ENCODE results near the gene PPP1R3C.

Gene PPP1R3C

DNA sequence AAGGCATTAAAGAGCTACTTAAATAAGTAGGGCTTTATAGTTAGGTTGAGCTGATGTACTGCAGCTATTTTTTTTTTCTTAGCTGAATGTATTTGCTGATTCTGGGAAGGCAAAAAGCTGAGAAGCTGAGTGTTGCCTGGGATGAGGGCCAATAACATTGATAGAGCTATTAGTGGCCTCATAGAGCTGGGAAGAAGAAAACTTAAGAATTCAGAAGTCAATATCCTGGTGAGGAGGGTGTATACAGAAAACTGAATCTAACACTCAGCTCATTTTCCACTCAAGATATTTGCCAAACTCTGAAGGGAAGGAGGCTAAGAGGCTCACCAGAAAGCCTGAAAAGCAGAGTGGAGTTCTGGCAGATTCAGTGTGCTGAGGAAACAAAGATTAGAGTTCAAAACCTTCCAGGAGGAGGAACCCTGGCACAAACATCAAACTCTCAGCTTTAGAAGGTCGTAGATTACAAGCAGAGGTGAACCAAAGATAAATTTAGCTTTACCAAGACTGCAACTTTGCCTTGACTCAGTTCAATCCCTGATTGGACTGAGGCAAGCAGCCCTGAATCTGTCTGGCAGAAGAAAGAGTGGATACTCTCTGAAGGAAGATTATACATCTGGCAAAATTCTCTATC is 11.3 kb downstream of the PPP1R3C start:
- TF ChIP-seq GATA1 (IDR thresholded peaks at IDR 0.05; ENCODE audit: low read depth, low read length) (no peak), POLR2A (IDR thresholded peaks at IDR 0.05; ENCODE audit: low read length) (no peak)
- no peak for DNase-seq

DNA sequence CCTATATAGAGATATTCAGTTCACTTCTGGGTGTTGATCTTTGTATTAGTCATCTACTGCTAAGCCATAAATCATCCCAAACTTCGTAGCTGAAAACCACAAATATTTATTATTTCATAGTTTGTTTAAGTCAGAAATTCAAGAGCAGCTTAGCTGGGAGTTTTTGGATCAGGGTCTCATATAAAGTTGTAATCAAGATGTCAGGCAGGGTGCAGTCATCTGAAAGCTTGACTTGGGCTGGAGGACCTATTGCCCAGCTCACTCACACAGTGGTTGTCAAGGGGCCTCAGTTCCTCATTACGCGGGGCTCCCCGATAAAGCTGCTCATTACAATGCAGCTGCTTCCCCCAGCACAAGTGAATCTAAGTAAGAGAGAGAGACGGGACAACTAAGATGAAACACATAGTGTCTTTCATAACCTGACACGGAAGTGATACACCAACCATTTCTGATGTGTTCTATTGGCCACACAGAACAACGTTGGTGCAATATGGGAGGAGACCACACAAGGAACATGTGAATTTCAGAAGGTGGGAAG is 15.7 kb downstream of the PPP1R3C start:
- DNase-seq: no peak
- TF ChIP-seq POLR2A (IDR thresholded peaks at IDR 0.05; ENCODE audit: low read length) (no peak), GATA1 (IDR thresholded peaks at IDR 0.05; ENCODE audit: low read depth, low read length) (no peak)

DNA sequence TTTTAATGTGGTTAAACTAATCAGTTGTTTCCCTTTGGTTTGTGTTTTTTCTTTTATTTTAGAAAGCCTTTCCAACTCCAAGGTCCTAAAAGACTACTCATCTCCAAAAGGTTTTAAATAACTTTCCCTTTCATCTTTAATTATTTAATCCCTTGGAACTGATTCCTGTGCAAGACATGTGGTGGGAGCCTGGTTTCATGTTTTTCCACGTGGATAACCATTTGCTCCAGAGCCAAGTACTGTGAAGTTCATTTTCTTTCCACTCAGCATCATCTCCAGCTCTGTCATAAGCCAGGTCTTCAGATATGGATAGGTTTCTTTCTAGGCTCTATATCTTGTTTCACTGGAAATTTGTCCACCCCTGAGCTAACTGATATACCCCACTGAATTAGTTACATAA is 16.7 kb downstream of the PPP1R3C start:
- no peak for DNase-seq
- TF ChIP-seq GATA1 (IDR thresholded peaks at IDR 0.05; ENCODE audit: low read depth, low read length) (no peak), POLR2A (IDR thresholded peaks at IDR 0.05; ENCODE audit: low read length) (no peak)

DNA sequence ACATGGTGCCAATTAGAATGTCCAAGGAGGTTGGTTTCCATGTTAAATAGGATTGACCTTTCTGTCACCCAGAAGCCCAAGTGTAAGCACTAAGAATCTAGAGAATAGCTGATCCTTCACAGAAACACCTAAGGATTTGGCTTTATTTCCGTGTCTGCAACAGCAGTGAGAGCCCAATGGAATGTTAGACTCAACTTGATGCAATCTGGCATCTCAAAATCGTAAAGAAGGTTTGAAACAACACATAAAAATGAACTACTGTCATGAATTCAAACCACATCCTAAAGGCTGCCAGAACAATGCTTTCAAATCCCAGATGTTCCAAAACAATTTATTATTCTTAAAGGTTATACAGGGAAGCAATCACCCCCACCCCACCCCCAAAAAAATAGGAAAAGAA is 18.6 kb downstream of the PPP1R3C start:
- TF ChIP-seq GATA1 (IDR thresholded peaks at IDR 0.05; ENCODE audit: low read depth, low read length): no peak
- no peak for TF ChIP-seq POLR2A (IDR thresholded peaks at IDR 0.05; ENCODE audit: low read length)
- DNase-seq: no peak

DNA sequence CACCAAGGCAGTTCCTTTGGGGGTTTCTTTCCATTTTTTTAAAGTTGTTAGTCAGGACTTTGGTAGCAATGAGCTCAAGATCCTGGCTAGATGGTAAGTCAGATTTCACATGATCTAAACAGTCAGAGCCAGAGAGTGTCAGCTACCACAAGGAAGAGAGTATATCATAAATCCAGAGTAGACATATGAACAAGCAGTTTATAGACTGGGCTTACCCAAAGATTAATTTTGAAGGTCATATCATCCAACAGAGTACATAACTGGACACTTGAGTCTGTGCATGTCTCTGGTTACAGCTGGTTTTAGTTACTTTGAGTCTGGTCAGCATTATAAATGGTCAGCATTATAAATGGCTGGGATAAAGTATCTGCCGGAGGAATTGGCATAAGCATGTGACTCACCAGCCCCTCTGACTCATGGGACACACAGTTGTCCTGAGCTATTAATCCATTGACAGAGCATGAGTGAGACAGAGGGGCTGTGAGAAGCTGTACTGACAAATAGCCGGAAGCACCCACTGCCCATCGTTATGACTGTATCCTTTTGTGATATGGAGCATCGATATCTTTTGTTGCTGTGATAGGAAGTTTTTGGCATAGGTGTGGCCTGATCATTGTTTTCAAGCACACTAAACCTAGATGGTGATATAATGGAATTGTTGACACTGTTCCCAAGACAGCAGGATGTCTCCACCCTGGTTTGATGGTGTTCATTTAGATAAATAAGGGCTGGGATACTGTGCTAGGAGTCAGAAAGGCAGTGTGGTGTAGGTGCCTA is 19.3 kb downstream of the PPP1R3C start:
- peak in 1 of 2 experiments; percentile 2 for DNase-seq
- TF ChIP-seq GATA1 (IDR thresholded peaks at IDR 0.05; ENCODE audit: low read depth, low read length): no peak
- no peak for TF ChIP-seq POLR2A (IDR thresholded peaks at IDR 0.05; ENCODE audit: low read length)

DNA sequence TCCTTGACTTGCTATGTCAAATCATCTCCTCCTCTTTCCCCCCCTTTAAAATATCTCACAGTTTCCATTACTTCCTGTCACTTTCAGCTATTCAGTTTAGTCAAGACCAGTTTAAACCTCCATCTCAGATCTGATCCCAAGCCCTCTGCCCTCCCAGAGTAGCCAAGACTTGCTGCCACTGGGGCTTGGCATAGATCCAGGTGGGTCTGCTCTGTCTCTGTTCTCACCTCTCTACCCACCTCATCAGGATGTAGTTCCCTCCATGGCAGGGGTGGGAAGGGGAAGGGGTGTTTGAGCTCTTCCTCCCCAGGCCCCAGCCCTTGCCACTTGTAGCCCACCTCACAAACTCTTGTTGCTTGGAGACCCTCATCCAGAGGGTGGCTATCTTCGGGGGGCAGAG is 22.0 kb downstream of the PPP1R3C start:
- DNase-seq: no peak
- TF ChIP-seq POLR2A (IDR thresholded peaks at IDR 0.05; ENCODE audit: low read length) (no peak), GATA1 (IDR thresholded peaks at IDR 0.05; ENCODE audit: low read depth, low read length) (no peak)

DNA sequence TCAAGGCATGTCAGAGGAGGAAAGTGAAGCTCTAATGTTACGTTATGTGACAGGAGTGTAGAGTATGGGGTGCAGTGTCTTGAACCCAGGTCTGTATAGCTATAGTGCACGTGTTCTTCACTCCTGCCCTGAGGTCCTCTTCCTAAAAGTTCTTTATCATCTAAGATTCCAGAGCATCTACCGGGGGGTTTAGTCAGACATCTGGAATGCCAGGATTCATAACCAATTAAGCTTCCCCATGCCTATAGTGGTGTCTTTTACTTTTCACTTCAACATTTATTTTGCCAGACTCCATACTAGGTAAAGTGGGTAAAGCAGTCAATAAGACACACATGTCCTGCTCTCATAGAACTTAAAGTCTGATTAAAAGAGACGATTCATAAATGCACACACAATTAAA is 22.4 kb downstream of the PPP1R3C start:
- TF ChIP-seq GATA1 (IDR thresholded peaks at IDR 0.05; ENCODE audit: low read depth, low read length) (no peak), POLR2A (IDR thresholded peaks at IDR 0.05; ENCODE audit: low read length) (no peak)
- DNase-seq: no peak

DNA sequence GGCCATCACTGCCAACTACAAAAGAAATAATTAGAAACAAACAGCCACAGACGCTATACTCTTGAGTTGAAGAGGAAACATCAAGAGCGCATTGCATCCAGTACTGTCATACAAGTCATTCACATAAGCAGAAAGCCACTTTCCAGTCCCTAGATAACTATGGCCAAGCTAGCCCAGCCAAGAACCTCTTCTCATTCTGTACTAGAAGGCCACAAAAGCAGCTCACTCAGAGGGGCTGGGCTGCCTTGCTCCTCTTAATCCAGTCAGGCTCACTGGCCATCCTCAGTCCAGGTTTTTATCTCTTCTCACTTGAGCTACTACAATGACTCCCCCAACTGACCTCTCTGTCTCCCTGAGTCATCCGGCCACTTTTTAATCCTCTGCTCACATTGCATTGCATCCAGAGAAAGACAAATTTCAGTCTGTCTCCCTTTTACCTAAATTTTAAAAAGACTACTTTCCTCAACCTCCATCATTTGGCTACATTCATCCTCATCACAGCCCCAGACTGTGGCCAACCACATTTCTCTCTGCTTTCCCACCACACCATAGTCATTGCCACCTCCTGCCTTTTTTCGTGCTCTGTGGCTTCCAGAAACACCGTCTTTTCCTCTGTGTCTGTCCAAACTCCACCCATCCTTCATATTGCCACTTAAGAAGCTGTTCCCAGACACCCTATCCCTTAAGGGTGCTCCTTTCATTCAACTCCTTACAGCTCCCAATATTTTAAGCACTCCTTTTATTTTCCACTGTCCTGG is 25.0 kb downstream of the PPP1R3C start:
- DNase-seq: no peak
- TF ChIP-seq POLR2A (IDR thresholded peaks at IDR 0.05; ENCODE audit: low read length) (no peak), GATA1 (IDR thresholded peaks at IDR 0.05; ENCODE audit: low read depth, low read length) (no peak)

DNA sequence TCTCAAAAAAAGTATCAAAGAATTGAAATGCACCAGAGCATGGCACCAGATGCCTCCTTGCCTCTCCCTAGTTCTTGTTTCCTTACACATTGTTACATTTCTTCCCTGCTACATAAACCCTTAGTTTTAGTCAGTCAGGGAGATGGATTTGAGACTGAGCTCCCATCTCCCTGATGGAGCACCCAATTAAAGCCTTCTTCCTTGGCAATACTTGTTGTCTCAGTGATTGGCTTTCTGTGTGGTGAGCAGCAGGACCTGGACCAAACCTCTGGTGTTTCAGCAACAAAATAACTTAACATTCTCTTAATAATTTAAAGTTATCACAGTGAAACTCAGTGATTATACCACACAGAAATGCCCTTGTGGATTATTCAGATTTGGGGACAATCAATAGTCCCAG is 26.9 kb downstream of the PPP1R3C start:
- no peak for DNase-seq
- TF ChIP-seq GATA1 (IDR thresholded peaks at IDR 0.05; ENCODE audit: low read depth, low read length) (no peak), POLR2A (IDR thresholded peaks at IDR 0.05; ENCODE audit: low read length) (no peak)

DNA sequence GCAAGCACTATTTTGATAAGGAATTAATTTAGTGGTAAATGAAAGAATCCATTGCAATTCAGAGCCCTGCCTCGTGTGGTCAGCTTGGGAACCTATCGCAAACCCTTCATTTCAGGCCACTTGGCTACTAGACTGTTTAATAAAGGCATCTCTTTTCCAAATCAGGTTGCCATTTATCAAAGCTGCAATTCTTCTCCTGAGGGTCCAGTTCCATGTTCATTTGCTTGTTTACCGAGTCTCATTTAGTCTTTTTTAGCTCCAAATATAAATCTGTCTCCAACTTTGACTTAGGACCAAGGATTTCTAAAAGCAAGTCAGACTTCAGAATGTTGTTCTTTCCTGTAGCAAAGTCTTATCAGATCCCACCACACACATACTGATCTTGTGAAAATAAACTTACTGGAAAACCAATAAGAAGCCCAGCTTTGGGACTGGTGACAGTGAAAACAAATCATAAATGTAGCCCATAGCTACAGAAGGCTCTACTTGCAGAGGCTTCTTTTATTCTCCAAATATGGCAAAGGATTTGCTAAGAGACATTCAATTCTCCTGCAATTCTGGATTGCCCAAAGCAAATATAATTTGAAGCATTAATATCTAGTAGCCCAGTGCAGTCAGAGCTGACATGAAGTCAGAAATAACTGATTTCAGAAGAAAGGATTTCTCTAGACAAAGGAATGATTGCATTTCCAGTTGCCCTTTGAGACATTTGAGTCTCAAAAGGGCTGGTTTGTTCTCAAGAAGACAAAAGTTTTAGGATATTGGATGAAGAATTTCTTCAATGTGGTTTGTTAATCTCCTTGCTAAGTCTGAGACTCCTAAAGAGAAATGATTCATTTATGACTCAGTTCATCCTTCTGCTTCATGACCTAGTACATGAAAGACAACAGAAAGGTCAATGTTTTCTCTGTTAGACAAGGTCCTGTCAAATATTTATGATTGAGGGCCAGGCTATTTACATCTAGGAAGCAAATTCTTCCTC is 28.0 kb downstream of the PPP1R3C start:
- TF ChIP-seq POLR2A (IDR thresholded peaks at IDR 0.05; ENCODE audit: low read length) (no peak), GATA1 (IDR thresholded peaks at IDR 0.05; ENCODE audit: low read depth, low read length) (no peak)
- no peak for DNase-seq

DNA sequence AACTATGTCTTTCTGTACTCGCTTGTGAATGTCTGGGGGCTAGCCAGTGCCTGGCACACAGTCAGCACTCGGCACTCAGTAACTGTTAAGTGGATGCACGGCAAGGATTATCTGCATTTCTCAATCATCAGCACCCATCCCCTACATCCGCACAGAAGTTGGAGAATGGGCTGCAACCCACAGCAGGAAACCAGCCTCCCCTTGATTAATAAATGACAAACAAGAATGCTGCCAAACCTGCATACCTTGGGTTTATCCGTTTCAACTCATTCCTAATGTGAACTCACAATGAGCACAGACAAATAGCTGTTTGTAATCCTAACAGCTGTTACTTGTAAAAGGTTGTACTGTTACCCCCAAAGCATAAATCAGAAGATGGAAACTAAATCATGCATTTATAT is 28.9 kb downstream of the PPP1R3C start:
- no peak for TF ChIP-seq GATA1 (IDR thresholded peaks at IDR 0.05; ENCODE audit: low read depth, low read length)
- TF ChIP-seq POLR2A (IDR thresholded peaks at IDR 0.05; ENCODE audit: low read length): no peak
- DNase-seq: no peak

DNA sequence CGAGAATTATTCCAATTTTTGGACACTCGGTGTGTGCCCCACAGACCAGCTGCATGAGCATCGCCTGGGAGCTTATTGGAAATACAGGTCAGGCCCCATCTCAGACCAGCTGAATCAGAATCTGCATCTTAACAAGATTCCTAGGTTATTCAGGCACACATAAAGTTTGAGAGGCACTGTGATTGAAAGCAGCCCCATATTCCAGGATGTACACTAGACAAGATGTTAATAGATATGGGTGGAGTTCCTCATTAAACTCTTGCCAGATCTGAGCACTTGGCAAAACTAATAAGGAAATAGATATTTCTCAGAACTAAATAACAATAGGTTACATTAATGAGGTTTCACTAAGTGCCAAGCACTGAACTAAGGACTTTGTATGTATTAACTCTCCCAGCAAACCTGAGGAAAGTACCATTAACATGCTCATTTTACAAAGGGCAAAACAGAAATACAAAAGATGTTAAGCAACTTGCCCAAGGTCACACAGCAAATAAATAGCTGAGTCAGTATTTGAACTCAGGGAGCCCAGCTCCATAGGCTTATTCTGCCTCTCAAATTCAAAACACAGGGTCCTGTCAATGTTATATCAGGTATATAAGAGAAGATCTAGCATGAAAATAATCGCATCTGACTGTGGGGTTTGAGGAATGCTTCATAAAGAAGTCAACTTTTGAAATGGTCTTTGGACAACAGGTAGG is 29.9 kb downstream of the PPP1R3C start:
- TF ChIP-seq GATA1 (IDR thresholded peaks at IDR 0.05; ENCODE audit: low read depth, low read length): no peak
- no peak for TF ChIP-seq POLR2A (IDR thresholded peaks at IDR 0.05; ENCODE audit: low read length)

More for the DNA sequence above, 29.9 kb downstream of the PPP1R3C start:
- no peak for DNase-seq

All from erythroblast (primary cell).